Small intestine (tissue), 7 donors: Measurements from ENCODE around the gene IGFL2. TPM values are rescaled to one million over a fixed set of nuclear protein-coding genes. Genes with fewer than 3 reads are reported as not detected.
"Not testable (repeated sequence)": the region's sequence is repeated elsewhere in the genome, so short reads cannot be mapped to it uniquely, and the experiment has no call there.

Experiments
- DNase-seq, 2 donors: peaks; one replicate each; pipeline versions ENCODE4 v3.0.0 to v3.0.0-alpha.2; 2013
- FAIRE-seq: peaks from 2 replicates; lab custom pipeline; 2012; peaks lifted over from hg19 to GRCh38; lab: Jason Lieb, UNC
- H3K27ac ChIP-seq, 3 donors: one replicate each; pipeline ENCODE4 v1.5.1; 2013; ENCODE audit warnings: low read length in 2 of 3, mild to moderate bottlenecking in 2 of 3, control low read depth in 1 of 3, inconsistent platforms in 1 of 3, low read depth in 1 of 3, moderate library complexity in 1 of 3
- H3K27me3 ChIP-seq, 3 donors: one replicate each; pipeline ENCODE4 v1.6.1; 2013; ENCODE audit warnings: low read length in 3 of 3, inconsistent platforms in 1 of 3; ENCODE audit not compliant: control insufficient read depth in 3 of 3, insufficient read depth in 3 of 3
- H3K36me3 ChIP-seq, 3 donors: one replicate each; pipeline ENCODE4 v1.6.1; 2013; ENCODE audit warnings: low read length in 3 of 3, inconsistent platforms in 1 of 3, low read depth in 1 of 3, mild to moderate bottlenecking in 1 of 3, moderate library complexity in 1 of 3; ENCODE audit not compliant: control insufficient read depth in 3 of 3, insufficient read depth in 2 of 3
- H3K4me1 ChIP-seq, 3 donors: one replicate each; pipeline ENCODE4 v1.6.1; 2013; ENCODE audit warnings: low read length in 2 of 3, inconsistent platforms in 1 of 3, low read depth in 1 of 3, mild to moderate bottlenecking in 1 of 3, moderate library complexity in 1 of 3; ENCODE audit not compliant: control insufficient read depth in 3 of 3, insufficient read depth in 2 of 3
- H3K4me3 ChIP-seq, 3 donors: one replicate each; pipeline ENCODE4 v1.5.1; 2013; ENCODE audit warnings: low read length in 3 of 3, control low read depth in 1 of 3, inconsistent platforms in 1 of 3, low read depth in 1 of 3, mild to moderate bottlenecking in 1 of 3, moderate library complexity in 1 of 3
- H3K9me3 ChIP-seq, 2 donors: one replicate each; pipeline ENCODE4 v1.6.1; 2013; ENCODE audit warnings: low read depth in 1 of 2, low read length in 1 of 2; ENCODE audit not compliant: control insufficient read depth in 2 of 2, insufficient read depth in 1 of 2
- WGBS, 3 donors: extraction: QIAGEN DNeasy Blood & Tissue Kit; methylation state at CpG; one replicate each; pipeline ENCODE4 v1.1.7; 2013; 5-methylcytosine and 5-hydroxymethylcytosine counted together
- polyA plus RNA-seq, 4 donors: library from polyadenylated mRNA; stranded (reverse) in 3 of 4; unstranded in 1 of 4; fragments of 200-250 nt in 3 of 4; fragments of 120-200 nt in 1 of 4; gene quantifications; one replicate each; pipeline versions ENCODE4 v1.2.1 to v1.2.3, GENCODE V29; 2013
- donor health status: healthy with polysubstance abuse.
- donor health status: control.
- donor health status: control.
- donor health status: Bipolar disorder and iron deficiency.
- donor health status: healthy.

The IGFL2 gene
- polyA plus RNA-seq, 4 donors, result 0.16 to 2.0 TPM; not detected in 2

GRCh38 chr19:46147166-46147740 lies 785 bp upstream of the IGFL2 start:
- no peaks in the 10 kb centered on the region for H3K36me3 ChIP-seq
- DNase-seq, result peak in 1 of 2 donors; percentile 4
- peaks cover 0 to 4% (median 0%) of the 10 kb centered on the region in 3 donors for H3K4me1 ChIP-seq
- no peaks in the 10 kb centered on the region for H3K9me3 ChIP-seq
- H3K4me3 ChIP-seq, result no peak overlapping the region
- no peak for FAIRE-seq
- H3K27me3 ChIP-seq, result peaks cover 0 to 5% (median 2%) of the 10 kb centered on the region in 3 donors
- 52 to 56% (median 55%) methylated on average over 8 of the region's 8 CpGs for WGBS, 3 donors
- no peak overlapping the region for H3K27ac ChIP-seq

- Histone ChIP-seq H3K4me1 (peaks cover 0 to 4% (median 0%) of the 10 kb centered on the region in 3 donors), H3K27me3 (peaks cover 0 to 8% (median 2%) of the 10 kb centered on the region in 3 donors), H3K4me3 (no peak overlapping the region), H3K9me3 (no peaks in the 10 kb centered on the region), H3K36me3 (no peaks in the 10 kb centered on the region), H3K27ac (no peak overlapping the region)
- FAIRE-seq (no peak), DNase-seq (no peak)
- WGBS, 3 donors, result 79 to 86% (median 82%) methylated on average over 5 of the region's 5 CpGs
Observed at GRCh38 chr19:46150606-46151005, 2.6 kb downstream of the IGFL2 start.

- no peak for DNase-seq
- H3K9me3 ChIP-seq, result no peaks in the 10 kb centered on the region
- peaks cover 0 to 5% (median 2%) of the 10 kb centered on the region in 3 donors for H3K27me3 ChIP-seq
- no peak overlapping the region for H3K4me3 ChIP-seq
- no peaks in the 10 kb centered on the region for H3K36me3 ChIP-seq
- peaks cover 0 to 18% (median 0%) of the 10 kb centered on the region in 3 donors for H3K4me1 ChIP-seq
- 65 to 79% (median 78%) methylated on average over 3 of the region's 3 CpGs for WGBS, 3 donors
- FAIRE-seq, result no peak
- H3K27ac ChIP-seq, result no peak overlapping the region
Observed at GRCh38 chr19:46155237-46155636, 7.2 kb downstream of the IGFL2 start.

GRCh38 chr19:46159418-46160232 lies 11.6 kb downstream of the IGFL2 start:
- Histone ChIP-seq H3K27ac (peak overlapping the region in 1 of 3 donors; percentile 69), H3K36me3 (no peaks in the 10 kb centered on the region), H3K4me3 (no peak overlapping the region), H3K4me1 (peaks cover 0 to 22% (median 0%) of the 10 kb centered on the region in 3 donors), H3K9me3 (peaks cover 0 to 2% of the 10 kb centered on the region in 2 donors), H3K27me3 (peaks cover 0 to 3% (median 0%) of the 10 kb centered on the region in 3 donors)
- WGBS, 3 donors, result 28 to 46% (median 40%) methylated on average over 4 of the region's 4 CpGs
- FAIRE-seq (no peak), DNase-seq (peak; percentile 63 to 76)

GRCh38 chr19:46160233-46160775 lies 12.3 kb downstream of the IGFL2 start:
- DNase-seq (no peak), FAIRE-seq (no peak)
- 93 to 98% (median 97%) methylated on average over 7 of the region's 7 CpGs for WGBS, 3 donors
- H3K4me1 ChIP-seq, result peaks cover 0 to 22% (median 0%) of the 10 kb centered on the region in 3 donors
- peaks cover 0 to 3% (median 0%) of the 10 kb centered on the region in 3 donors for H3K27me3 ChIP-seq
- no peaks in the 10 kb centered on the region for H3K36me3 ChIP-seq
- H3K27ac ChIP-seq, result peak overlapping the region in 1 of 3 donors; percentile 37
- peaks cover 0 to 2% of the 10 kb centered on the region in 2 donors for H3K9me3 ChIP-seq
- H3K4me3 ChIP-seq, result no peak overlapping the region

GRCh38 chr19:46161642-46162257 lies 13.7 kb downstream of the IGFL2 start:
- not testable (repeated sequence) for H3K27ac ChIP-seq, DNase-seq

GRCh38 chr19:46162731-46163130 lies 14.7 kb downstream of the IGFL2 start:
- no peak overlapping the region for H3K27ac ChIP-seq
- H3K27me3 ChIP-seq, result peaks cover 0 to 3% (median 0%) of the 10 kb centered on the region in 3 donors
- H3K36me3 ChIP-seq, result no peaks in the 10 kb centered on the region
- H3K4me1 ChIP-seq, result peaks cover 0 to 22% (median 0%) of the 10 kb centered on the region in 3 donors
- H3K9me3 ChIP-seq, result peaks cover 0 to 2% of the 10 kb centered on the region in 2 donors
- DNase-seq (no peak), FAIRE-seq (no peak)
- WGBS, 3 donors, result 67 to 73% (median 70%) methylated on average over 3 of the region's 3 CpGs
- no peak overlapping the region for H3K4me3 ChIP-seq

More at GRCh38 chr19:46161642-46162257, 13.7 kb downstream of the IGFL2 start:
- 66 to 91% (median 85%) methylated on average over 2 of the region's 2 CpGs for WGBS, 3 donors
- not testable (repeated sequence) for H3K4me3 ChIP-seq, FAIRE-seq, H3K36me3 ChIP-seq, H3K9me3 ChIP-seq, H3K27me3 ChIP-seq
- H3K4me1 ChIP-seq, result peaks cover 0 to 22% (median 0%) of the 10 kb centered on the region in 3 donors
